Astrocyte (in vitro differentiated cells and primary cell): ENCODE results near the gene MAP4K4.
"Not testable (repeated sequence)": the region's sequence is repeated elsewhere in the genome, so short reads cannot be mapped to it uniquely, and the experiment has no call there.

Experiments used
- CTCF ChIP-seq: IDR thresholded peaks from 2 replicates; pipeline ENCODE4 v1.5.1; 2011; ENCODE audit warnings: low read depth, mild to moderate bottlenecking, inconsistent platforms, low read length, moderate library complexity; ENCODE audit not compliant: insufficient read depth
- EZH2 ChIP-seq: IDR thresholded peaks from 2 replicates; pipeline ENCODE4 v1.6.1; 2012; ENCODE audit warnings: mild to moderate bottlenecking, low read length, inconsistent platforms; ENCODE audit not compliant: insufficient read depth

DNA sequence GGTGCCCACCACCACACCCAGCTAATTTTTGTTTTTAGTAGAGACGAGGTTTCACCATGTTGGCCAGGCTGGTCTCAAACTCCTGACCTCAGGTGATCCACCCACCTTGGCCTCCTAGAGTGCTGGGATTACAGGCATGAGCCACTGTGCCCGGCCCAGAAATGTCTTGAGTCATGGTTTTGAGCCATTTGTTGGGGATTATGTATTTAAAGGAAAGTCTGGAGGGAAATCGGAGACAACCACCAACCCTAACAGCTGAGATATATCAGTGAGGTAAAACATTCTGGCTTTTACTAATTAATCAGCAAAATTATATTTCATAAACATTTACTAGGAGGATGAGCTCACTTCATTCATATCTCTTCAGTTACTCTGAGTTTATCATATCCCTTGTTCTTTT is 72.2 kb downstream of the MAP4K4 start:
- TF ChIP-seq EZH2, CTCF: not testable (repeated sequence)
